GM23338 (cell line): ENCODE data around the gene IL16. TPM values are rescaled to one million over a fixed set of nuclear protein-coding genes. Genes with fewer than 3 reads are reported as not detected.

Experiments used
- ATAC-seq: fragments of 200-7000 bp; cut with Tn5 transposase; 3 replicates; pipeline ENCODE4 v1.9.1; 2020
- DNase-seq: peaks from one replicate; pipeline ENCODE4 v3.0.0-alpha.2; 2015; ENCODE audit warnings: low spot score
- H2AFZ ChIP-seq: fragments of 200-600 bp; sonication (generic); 2 replicates; pipeline ENCODE4 v1.8.0; 2016; ENCODE audit warnings: antibody characterized with exemption, mild to moderate bottlenecking, moderate library complexity
- H3F3A ChIP-seq: fragments of 200-600 bp; sonication (generic); replicated peaks from 2 replicates; pipeline ENCODE4 v1.8.0; 2017; ENCODE audit warnings: antibody characterized with exemption, mixed run types, low read depth
- H3K27ac ChIP-seq: fragments of 200-600 bp; sonication (generic); 2 replicates; pipeline ENCODE4 v1.6.1; 2016; ENCODE audit warnings: low read depth
- H3K27me3 ChIP-seq: fragments of 200-600 bp; sonication (generic); 2 replicates; pipeline ENCODE4 v1.8.0; 2016; ENCODE audit warnings: mild to moderate bottlenecking, mixed run types, moderate library complexity; ENCODE audit not compliant: insufficient read depth
- H3K36me3 ChIP-seq: fragments of 200-600 bp; sonication (generic); 2 replicates; pipeline ENCODE4 v1.8.0; 2016; ENCODE audit warnings: mild to moderate bottlenecking; ENCODE audit not compliant: insufficient read depth
- H3K4me1 ChIP-seq: fragments of 200-600 bp; sonication (generic); 2 replicates; pipeline ENCODE4 v1.8.0; 2016; ENCODE audit warnings: mild to moderate bottlenecking, moderate library complexity; ENCODE audit not compliant: insufficient read depth
- H3K4me2 ChIP-seq: fragments of 200-600 bp; sonication (generic); 2 replicates; pipeline ENCODE4 v1.7.1; 2017; ENCODE audit warnings: mixed run types
- H3K4me3 ChIP-seq: fragments of 200-600 bp; sonication (generic); 2 replicates; pipeline ENCODE4 v1.6.1; 2016; ENCODE audit warnings: mixed run types
- H3K79me2 ChIP-seq: fragments of 200-600 bp; sonication (generic); replicated peaks from 2 replicates; pipeline ENCODE4 v1.8.0; 2017; ENCODE audit warnings: mild to moderate bottlenecking; ENCODE audit not compliant: insufficient read depth
- H3K9me2 ChIP-seq: fragments of 200-600 bp; sonication (generic); 2 replicates; pipeline ENCODE4 v1.8.0; 2017; ENCODE audit not compliant: insufficient read depth
- H4K20me1 ChIP-seq: fragments of 200-600 bp; sonication (generic); replicated peaks from 2 replicates; pipeline ENCODE4 v1.8.0; 2017; ENCODE audit warnings: mild to moderate bottlenecking; ENCODE audit not compliant: insufficient read depth
- H3K27ac Mint-ChIP-seq: 2 replicates; pipeline ENCODE4 v1.8.0; 2020; ENCODE audit warnings: inconsistent platforms, mild to moderate bottlenecking, moderate library complexity, mixed read lengths
- H3K27me3 Mint-ChIP-seq: 3 replicates; pipeline ENCODE4 v1.8.0; 2022; ENCODE audit warnings: low read depth, mild to moderate bottlenecking, moderate library complexity, mixed read lengths, inconsistent platforms; ENCODE audit not compliant: insufficient read depth, poor library complexity
- H3K36me3 Mint-ChIP-seq: 3 replicates; pipeline ENCODE4 v1.8.0; 2021; ENCODE audit warnings: low read depth, mild to moderate bottlenecking, inconsistent platforms, moderate library complexity, mixed read lengths
- H3K4me1 Mint-ChIP-seq: 3 replicates; pipeline ENCODE4 v1.8.0; 2020; ENCODE audit warnings: mild to moderate bottlenecking, inconsistent platforms, mixed read lengths
- H3K4me3 Mint-ChIP-seq: 3 replicates; pipeline ENCODE4 v1.8.0; 2021; ENCODE audit warnings: moderate library complexity, mild to moderate bottlenecking, inconsistent platforms, mixed read lengths
- H3K9me3 Mint-ChIP-seq: 3 replicates; pipeline ENCODE4 v1.8.0; 2020; ENCODE audit warnings: moderate library complexity, mild to moderate bottlenecking, inconsistent platforms, mixed read lengths
- CTCF ChIP-seq, 2 experiments: fragments of 200-600 bp in 1 of 2; sonication (generic) in 1 of 2; conservative IDR thresholded peaks; 2 replicates each; pipeline versions ENCODE4 v1.5.1 to v1.6.1; 2016 to 2017; ENCODE audit warnings: antibody characterized with exemption in 2 of 2, low read depth in 2 of 2, mild to moderate bottlenecking in 2 of 2, moderate library complexity in 1 of 2
- ETS1 ChIP-seq: IDR thresholded peaks from 2 replicates; pipeline ENCODE4 v1.6.1; 2016; ENCODE audit warnings: antibody characterized with exemption
- EZH2 ChIP-seq: fragments of 200-600 bp; sonication (generic); IDR thresholded peaks from one replicate; pipeline ENCODE4 v1.8.0; 2017; ENCODE audit warnings: antibody characterized with exemption, mild to moderate bottlenecking, low read depth; ENCODE audit not compliant: unreplicated experiment
- EZH2phosphoT487 ChIP-seq: fragments of 200-600 bp; sonication (generic); IDR thresholded peaks from one replicate; pipeline ENCODE4 v1.8.1; 2018; ENCODE audit warnings: antibody characterized with exemption; ENCODE audit not compliant: unreplicated experiment
- JUNB ChIP-seq: IDR thresholded peaks from one replicate; pipeline ENCODE4 v1.6.1; 2016; ENCODE audit warnings: antibody characterized with exemption; ENCODE audit not compliant: unreplicated experiment
- NANOG ChIP-seq: IDR thresholded peaks from 2 replicates; pipeline ENCODE4 v1.6.1; 2016; ENCODE audit warnings: antibody characterized with exemption, borderline replicate concordance
- POLR2AphosphoS5 ChIP-seq: IDR thresholded peaks from 2 replicates; pipeline ENCODE4 v1.6.1; 2016; ENCODE audit warnings: antibody characterized with exemption, low read depth
- REST ChIP-seq: IDR thresholded peaks from one replicate; pipeline ENCODE4 v1.6.1; 2018; ENCODE audit warnings: antibody characterized with exemption; ENCODE audit not compliant: unreplicated experiment
- STAT1 ChIP-seq: IDR thresholded peaks from one replicate; pipeline ENCODE4 v1.6.1; 2016; ENCODE audit warnings: antibody characterized with exemption; ENCODE audit not compliant: unreplicated experiment
- ZNF114 ChIP-seq: fragments of 250-450 bp; sonication (Bioruptor Pico); IDR thresholded peaks from 2 replicates; pipeline ENCODE4 v1.5.0; 2020; ENCODE audit warnings: mild to moderate bottlenecking, moderate library complexity
- ZNF331 ChIP-seq: fragments of 250-450 bp; sonication (Bioruptor Pico); IDR thresholded peaks from 2 replicates; pipeline ENCODE4 v1.5.0; 2020; ENCODE audit warnings: low read depth, mild to moderate bottlenecking, moderate library complexity
- polyA plus RNA-seq: library from polyadenylated mRNA; unstranded; fragments of >200 nt; fragmentation: Nextera tagmentation; extraction: Ambion mirVana; gene quantifications from 2 replicates; pipeline ENCODE4 v1.2.1, GENCODE V29; 2016
- total RNA-seq: library from RNA; depleted of rRNA; stranded (reverse); fragments of >200 nt; shearing (Covaris generic); gene quantifications from 2 replicates; pipeline ENCODE4 v1.2.3, GENCODE V29; 2014

The IL16 gene
- total and polyA plus RNA-seq, 2 experiments from 2014 or later, result 0.29 TPM; not detected in 1

GRCh38 chr15:81166636-81167305 is 29.9 kb upstream of the IL16 start:
- H3K27me3 Mint-ChIP-seq, result peaks cover 3% of the 10 kb centered on the region
- H3F3A ChIP-seq, result no peaks in the 10 kb centered on the region
- no peak overlapping the region for H3K4me3 ChIP-seq
- no peaks in the 10 kb centered on the region for H3K4me1 ChIP-seq
- ATAC-seq (no peak), DNase-seq (no peak)
- no peak for TF ChIP-seq EZH2phosphoT487
- no peak for TF ChIP-seq CTCF (conservative IDR thresholded peaks at IDR 0.05; ENCODE audit: low read depth in 2 of 2)
- H3K4me2 ChIP-seq, result no peak overlapping the region
- no peaks in the 10 kb centered on the region for H3K4me1 Mint-ChIP-seq
- 0 out of 2 replicates have a peak, but pooled peaks cover 3% of the 10 kb centered on the region for H3K9me2 ChIP-seq
- H4K20me1 ChIP-seq, result no peaks in the 10 kb centered on the region
- H3K27ac Mint-ChIP-seq, result no peak overlapping the region
- H3K36me3 Mint-ChIP-seq, result no peaks in the 10 kb centered on the region
- no peaks in the 10 kb centered on the region for H3K36me3 ChIP-seq
- H2AFZ ChIP-seq, result no peak overlapping the region
- no peaks in the 10 kb centered on the region for H3K27me3 ChIP-seq
- H3K27ac ChIP-seq, result no peak overlapping the region
- H3K9me3 Mint-ChIP-seq, result peaks cover 8% of the 10 kb centered on the region; the same call in 2 of the 3 replicates
- H3K79me2 ChIP-seq, result no peaks in the 10 kb centered on the region
- no peak overlapping the region for H3K4me3 Mint-ChIP-seq

- Mint-ChIP-seq H3K4me3 (no peak overlapping the region), H3K4me1 (no peaks in the 10 kb centered on the region), H3K27ac (no peak overlapping the region), H3K9me3 (peaks cover 8% of the 10 kb centered on the region; the same call in 2 of the 3 replicates), H3K36me3 (no peaks in the 10 kb centered on the region), H3K27me3 (peaks cover 3% of the 10 kb centered on the region)
- Histone ChIP-seq H3K9me2 (no peaks in the 10 kb centered on the region), H3K4me2 (no peak overlapping the region), H3K36me3 (no peaks in the 10 kb centered on the region), H3K79me2 (no peaks in the 10 kb centered on the region), H3K4me3 (no peak overlapping the region), H3K27ac (no peak overlapping the region), H3K4me1 (no peaks in the 10 kb centered on the region), H2AFZ (no peak overlapping the region), H3F3A (no peaks in the 10 kb centered on the region), H4K20me1 (no peaks in the 10 kb centered on the region), H3K27me3 (no peaks in the 10 kb centered on the region)
- no peak for ATAC-seq
- DNase-seq, result no peak
- TF ChIP-seq STAT1 (no peak), ETS1 (no peak), ZNF331 (CRISPR knock-in tag) (no peak), REST (no peak), EZH2 (no peak), EZH2phosphoT487 (no peak), POLR2AphosphoS5 (no peak), CTCF (conservative IDR thresholded peaks at IDR 0.05; ENCODE audit: low read depth in 2 of 2) (no peak), NANOG (no peak), ZNF114 (CRISPR knock-in tag) (no peak), JUNB (no peak)
Measured at GRCh38 chr15:81168131-81168526, 28.6 kb upstream of the IL16 start.
